HG03460 (cell line): ENCODE measurements around the gene HES2.
"Not testable (repeated sequence)": the region's sequence is repeated elsewhere in the genome, so short reads cannot be mapped to it uniquely, and the experiment has no call there.

ENCODE experiments used
- ATAC-seq: cut with Tn5 transposase; IDR thresholded peaks from one replicate; pipeline ENCODE4 v1.9.1; 2021; ENCODE audit not compliant: unreplicated experiment

The HES2 gene

GRCh38 chr1:6454856-6455751 lies 35.4 kb upstream of the HES2 start:
- ATAC-seq: no peak

- not testable (repeated sequence) for ATAC-seq
Observed at GRCh38 chr1:6453895-6454855, 34.5 kb upstream of the HES2 start.

GRCh38 chr1:6450943-6451373 lies 31.2 kb upstream of the HES2 start:
- ATAC-seq: no peak

- not testable (repeated sequence) for ATAC-seq
Observed at GRCh38 chr1:6450486-6450885, 30.8 kb upstream of the HES2 start.

GRCh38 chr1:6450005-6450450 lies 30.3 kb upstream of the HES2 start:
- no peak for ATAC-seq

- ATAC-seq: no peak
Observed at GRCh38 chr1:6448749-6449631, 29.3 kb upstream of the HES2 start.

- no peak for ATAC-seq
Observed at GRCh38 chr1:6447818-6448748, 28.4 kb upstream of the HES2 start.

- ATAC-seq: no peak
Observed at GRCh38 chr1:6447016-6447817, 27.5 kb upstream of the HES2 start.

- ATAC-seq: no peak
Observed at GRCh38 chr1:6446665-6447015, 26.9 kb upstream of the HES2 start.

- ATAC-seq: not testable (repeated sequence)
Observed at GRCh38 chr1:6445929-6446328, 26.2 kb upstream of the HES2 start.

- no peak for ATAC-seq
Observed at GRCh38 chr1:6445062-6445763, 25.5 kb upstream of the HES2 start.

GRCh38 chr1:6444377-6444776 lies 24.7 kb upstream of the HES2 start:
- ATAC-seq: no peak

GRCh38 chr1:6443339-6444115 lies 23.8 kb upstream of the HES2 start:
- ATAC-seq: no peak

GRCh38 chr1:6441586-6441985 lies 21.9 kb upstream of the HES2 start:
- ATAC-seq: no peak

- no peak for ATAC-seq
Observed at GRCh38 chr1:6440198-6441126, 20.7 kb upstream of the HES2 start.

GRCh38 chr1:6438047-6438525 lies 18.4 kb upstream of the HES2 start:
- ATAC-seq: no peak
